NT2/D1 (cell line): ENCODE measurements around the gene CHFR.

Experiments used
- DNase-seq: peaks from one replicate; pipeline ENCODE4 v3.0.0-alpha.2; 2011; ENCODE audit warnings: low read depth, low spot score
- H3K27me3 ChIP-seq: 2 replicates; pipeline ENCODE4 v1.6.0; 2011; ENCODE audit warnings: mild to moderate bottlenecking; ENCODE audit not compliant: insufficient read length, insufficient read depth
- H3K36me3 ChIP-seq: 2 replicates; pipeline ENCODE4 v1.6.1; 2011; ENCODE audit warnings: mild to moderate bottlenecking, low read length, mixed read lengths; ENCODE audit not compliant: insufficient read depth, insufficient read length
- H3K4me1 ChIP-seq: 2 replicates; pipeline ENCODE4 v1.5.1; 2011; ENCODE audit not compliant: insufficient read depth, insufficient read length
- H3K4me3 ChIP-seq: 2 replicates; pipeline ENCODE4 v1.5.1; 2011; ENCODE audit warnings: low read depth; ENCODE audit not compliant: insufficient read length
- H3K9ac ChIP-seq: 2 replicates; pipeline ENCODE4 v1.6.0; 2011; ENCODE audit warnings: low read depth; ENCODE audit not compliant: insufficient read length
- H3K9me3 ChIP-seq: 2 replicates; pipeline ENCODE4 v1.5.1; 2011; ENCODE audit warnings: mild to moderate bottlenecking, low read length; ENCODE audit not compliant: insufficient read depth
- SUZ12 ChIP-seq: IDR thresholded peaks from 2 replicates; pipeline ENCODE4 v1.6.1; 2011; ENCODE audit not compliant: insufficient read length, insufficient read depth; ENCODE audit errors: extremely low read depth
- YY1 ChIP-seq: IDR thresholded peaks from 2 replicates; pipeline ENCODE4 v1.6.1; 2011; ENCODE audit not compliant: insufficient read length, insufficient read depth
- ZNF274 ChIP-seq: IDR thresholded peaks from 2 replicates; pipeline ENCODE4 v1.6.1; 2011; ENCODE audit warnings: mild to moderate bottlenecking, low read depth, low read length

CHFR gene

DNA sequence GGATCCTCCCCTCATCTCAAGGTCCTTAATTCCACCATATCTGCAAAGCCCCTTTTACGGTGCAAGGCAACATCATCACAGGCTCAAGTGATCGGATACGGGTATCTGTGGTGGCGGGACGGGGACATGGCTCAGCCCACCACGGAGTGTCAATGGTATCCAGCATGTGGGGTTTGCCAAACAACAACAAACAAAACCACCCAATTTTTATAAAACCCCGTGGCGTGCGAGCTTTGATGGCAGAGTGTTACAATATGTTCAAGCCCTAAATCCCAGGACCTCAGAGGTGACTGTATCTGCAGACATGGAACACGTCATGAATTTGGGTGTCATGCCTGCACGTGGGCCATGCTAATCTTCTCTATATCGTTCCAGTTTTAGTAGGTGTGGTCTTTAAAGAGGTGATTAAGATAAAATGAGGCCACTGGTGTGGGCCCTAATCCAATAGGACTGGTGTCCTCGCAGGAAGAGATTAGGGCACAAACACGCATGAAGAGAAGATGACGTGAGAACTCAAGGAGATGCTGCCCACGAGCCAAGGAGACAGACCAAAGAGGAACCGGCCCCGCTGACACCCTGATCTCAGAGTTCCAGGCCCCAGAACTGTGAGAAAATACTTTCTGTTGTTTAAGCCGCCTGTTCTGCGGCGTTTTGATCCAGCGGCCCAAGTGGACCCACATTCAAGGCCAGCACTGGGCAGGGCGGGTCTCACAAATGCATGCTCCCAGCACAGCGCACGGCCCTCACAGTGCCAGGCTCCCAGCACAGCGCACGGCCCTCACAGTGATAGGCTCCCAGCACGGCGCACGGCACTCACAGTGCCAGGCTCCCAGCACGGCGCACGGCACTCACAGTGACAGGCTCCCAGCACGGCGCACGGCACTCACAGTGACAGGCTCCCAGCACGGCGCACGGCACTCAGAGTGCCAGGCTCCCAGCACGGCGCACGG lies 52.1 kb downstream of the CHFR start:
- Histone ChIP-seq H3K9me3 (no peaks in the 10 kb centered on the region), H3K4me1 (no peaks in the 10 kb centered on the region), H3K27me3 (no peaks in the 10 kb centered on the region), H3K36me3 (peaks cover 78% of the 10 kb centered on the region), H3K9ac (no peak overlapping the region), H3K4me3 (no peak overlapping the region)
- DNase-seq: no peak
- TF ChIP-seq YY1: no peak
- no peak for TF ChIP-seq SUZ12
- TF ChIP-seq ZNF274: no peak

DNA sequence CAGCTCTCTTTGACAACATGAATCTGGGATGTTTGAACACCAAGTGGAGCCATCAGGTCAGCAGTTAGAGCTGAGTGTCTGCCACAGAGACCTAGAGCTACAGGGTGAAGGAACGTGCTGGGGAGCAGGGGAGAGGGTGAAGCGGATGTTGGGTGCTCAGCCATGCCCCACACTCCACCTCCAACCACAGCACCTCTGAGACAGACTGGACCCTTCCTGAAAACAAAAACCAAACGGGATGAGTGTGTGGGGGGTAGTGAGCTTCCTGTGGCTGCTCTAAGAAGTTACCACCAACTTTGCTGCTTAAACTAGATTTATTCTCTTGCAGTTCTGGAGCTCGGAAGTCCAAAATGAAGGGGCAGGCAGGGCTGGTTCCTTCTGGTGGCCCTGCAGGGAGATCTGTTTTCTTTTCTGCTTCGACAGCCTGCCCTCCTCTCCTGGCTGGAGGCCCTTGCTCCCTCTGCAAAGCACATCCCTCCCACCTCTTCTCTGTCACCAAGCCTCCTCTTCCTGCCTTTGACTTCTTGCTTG lies 53.2 kb downstream of the CHFR start:
- no peaks in the 10 kb centered on the region for H3K9me3 ChIP-seq
- TF ChIP-seq ZNF274 (no peak), YY1 (no peak), SUZ12 (no peak)
- no peak overlapping the region for H3K9ac ChIP-seq
- peaks cover 71% of the 10 kb centered on the region for H3K36me3 ChIP-seq
- DNase-seq: no peak
- no peak overlapping the region for H3K4me3 ChIP-seq
- H3K27me3 ChIP-seq: no peaks in the 10 kb centered on the region
- no peaks in the 10 kb centered on the region for H3K4me1 ChIP-seq

DNA sequence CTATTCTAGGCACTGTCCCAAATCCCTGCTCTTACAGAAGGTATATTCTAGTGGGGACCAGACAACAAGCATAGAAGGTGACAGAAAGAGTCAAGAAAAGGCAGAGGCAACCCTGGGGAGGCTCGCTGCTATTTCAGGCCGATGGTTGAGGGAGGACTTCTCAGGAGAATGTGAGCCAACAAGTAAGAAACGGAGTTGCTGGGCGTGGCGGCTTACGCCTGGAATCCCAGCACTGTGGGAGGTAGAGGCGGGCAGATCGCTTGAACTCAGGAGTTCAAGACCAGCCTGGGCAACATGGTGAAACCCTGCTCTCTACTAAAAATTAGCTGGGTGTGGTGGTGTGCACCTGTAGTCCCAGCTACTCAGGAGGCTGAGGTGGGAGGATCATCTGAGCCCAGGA lies 54.1 kb downstream of the CHFR start:
- Histone ChIP-seq H3K4me3 (no peak overlapping the region), H3K4me1 (no peaks in the 10 kb centered on the region), H3K9ac (no peak overlapping the region), H3K27me3 (no peaks in the 10 kb centered on the region), H3K36me3 (peaks cover 63% of the 10 kb centered on the region), H3K9me3 (no peaks in the 10 kb centered on the region)
- DNase-seq: no peak
- TF ChIP-seq YY1 (no peak), SUZ12 (no peak), ZNF274 (no peak)

DNA sequence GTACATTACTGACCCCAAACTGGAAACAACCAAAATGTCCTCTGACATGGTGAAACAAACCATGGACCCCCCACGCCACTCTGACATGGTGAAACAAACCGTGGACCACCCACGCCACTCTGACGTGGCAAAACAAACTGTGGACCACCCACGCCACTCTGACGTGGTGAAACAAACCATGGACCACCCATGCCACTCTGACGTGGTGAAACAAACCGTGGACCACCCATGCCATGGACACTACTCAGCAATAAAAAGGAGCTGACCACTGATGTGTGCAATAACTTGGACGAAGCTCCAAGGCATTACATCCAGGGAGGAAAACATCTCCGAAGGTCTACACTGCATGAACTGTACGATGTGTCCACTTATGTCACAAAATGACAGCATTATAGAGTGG lies 55.6 kb downstream of the CHFR start:
- H3K4me1 ChIP-seq: no peaks in the 10 kb centered on the region
- peaks cover 57% of the 10 kb centered on the region for H3K36me3 ChIP-seq
- TF ChIP-seq ZNF274 (no peak), YY1 (no peak), SUZ12 (no peak)
- H3K27me3 ChIP-seq: no peaks in the 10 kb centered on the region
- no peaks in the 10 kb centered on the region for H3K9me3 ChIP-seq
- no peak overlapping the region for H3K9ac ChIP-seq
- no peak for DNase-seq
- no peak overlapping the region for H3K4me3 ChIP-seq

DNA sequence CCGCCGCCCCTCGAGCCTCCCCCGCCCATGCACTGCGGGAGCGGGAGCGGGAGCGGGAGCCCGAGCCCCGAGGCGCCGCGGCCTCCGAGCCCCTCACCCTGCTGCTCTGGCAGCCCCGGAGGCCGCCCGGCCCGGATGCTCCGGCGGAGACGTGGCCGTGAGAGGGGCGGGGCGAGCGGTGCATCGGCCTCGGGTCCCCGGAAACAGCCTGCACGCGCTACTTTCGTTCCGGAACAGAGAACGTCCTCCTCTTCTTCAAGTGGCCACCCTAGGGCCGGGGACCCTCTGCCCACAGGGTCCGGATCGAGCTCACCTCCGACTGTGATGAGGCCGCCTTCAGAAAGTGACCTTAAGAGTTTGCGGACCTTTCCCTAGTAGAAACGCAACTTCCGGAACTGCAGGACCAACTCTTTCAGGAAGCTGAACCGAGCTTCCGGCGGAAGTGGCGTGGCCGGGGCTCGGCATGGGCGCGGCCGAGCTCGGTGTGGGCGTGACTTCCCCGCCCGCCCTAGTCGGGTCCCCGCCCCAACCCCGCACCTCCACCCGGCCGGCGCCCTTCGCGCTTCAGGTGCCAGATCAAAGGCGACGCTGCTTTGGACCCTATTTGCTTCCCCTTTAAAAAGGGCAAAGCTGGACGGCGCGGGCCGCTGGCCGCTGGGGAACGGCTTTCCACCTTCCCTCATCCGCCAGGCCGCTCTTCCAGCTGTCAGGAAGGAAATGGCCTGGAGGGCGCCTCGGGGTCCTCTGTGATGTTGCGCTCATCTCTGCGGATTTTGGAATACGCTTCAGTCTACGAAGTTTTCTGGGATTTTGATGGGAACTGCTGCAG lies 58.5 kb downstream of the CHFR start, which contains the start of gene GOLGA3:
GOLGA3 (minus strand) TSS at position 164 of the 829 bp plus-strand sequence. CDS start 6,741 bp downstream, outside the sequence.
- no peaks in the 10 kb centered on the region for H3K9me3 ChIP-seq
- no peaks in the 10 kb centered on the region for H3K27me3 ChIP-seq
- H3K36me3 ChIP-seq: peaks cover 68% of the 10 kb centered on the region
- H3K9ac ChIP-seq: peak within 1 kb of the TSS; percentile 98
- DNase-seq: peak; percentile 89
- peak within 1 kb of the TSS; percentile 86 for H3K4me3 ChIP-seq
- no peak for TF ChIP-seq YY1
- no peak for TF ChIP-seq SUZ12
- no peak for TF ChIP-seq ZNF274
- no peaks in the 10 kb centered on the region for H3K4me1 ChIP-seq

DNA sequence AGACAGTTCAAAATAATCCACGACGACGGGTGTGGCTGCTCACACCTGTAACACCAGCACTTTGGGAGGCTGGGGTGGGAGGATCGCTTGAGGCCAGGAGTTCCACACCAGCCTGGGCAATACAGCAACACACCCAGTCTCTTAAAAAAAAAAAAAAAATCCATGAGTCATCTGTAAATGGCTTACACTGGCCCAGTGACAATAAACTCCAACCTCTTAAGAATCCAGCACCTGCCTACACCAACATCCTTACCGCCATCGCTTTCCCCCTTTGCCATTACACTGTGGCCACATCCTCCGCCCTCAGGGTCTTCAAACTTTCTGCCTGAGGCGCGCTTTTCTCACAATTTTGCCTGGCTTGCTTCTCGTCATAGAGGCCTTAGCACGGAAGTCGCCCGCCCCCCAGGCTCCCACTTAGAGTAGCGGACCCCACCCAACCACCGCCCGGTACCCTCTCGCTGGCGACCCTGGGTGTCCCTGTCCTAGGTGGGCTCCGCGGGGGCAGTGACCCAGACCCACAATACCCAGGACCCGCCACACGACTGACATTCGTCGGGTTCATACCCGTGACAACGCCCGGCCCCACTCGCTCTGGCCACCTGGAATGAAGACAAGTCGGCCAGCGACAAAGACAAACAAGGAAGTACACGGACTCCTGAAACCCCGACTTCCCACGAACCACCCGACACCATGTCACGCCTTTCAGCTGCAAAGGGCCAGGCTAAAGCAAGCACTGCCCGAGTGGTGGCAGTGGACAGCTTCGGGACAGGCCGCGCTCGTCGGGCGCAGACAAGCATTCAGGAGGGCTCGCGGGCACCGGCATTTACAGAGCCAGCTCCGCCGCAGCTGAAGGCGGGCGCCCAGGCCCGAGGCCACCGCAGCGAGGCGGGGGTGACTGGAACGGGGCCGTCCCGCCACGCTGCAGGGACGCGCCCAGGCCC lies 59.4 kb downstream of the CHFR start:
- TF ChIP-seq ZNF274 (no peak), SUZ12 (no peak), YY1 (no peak)
- H3K36me3 ChIP-seq: peaks cover 66% of the 10 kb centered on the region
- peak overlapping the region; percentile 98 for H3K9ac ChIP-seq
- peak overlapping the region; percentile 86 for H3K4me3 ChIP-seq
- no peak for DNase-seq
- no peaks in the 10 kb centered on the region for H3K4me1 ChIP-seq
- H3K27me3 ChIP-seq: no peaks in the 10 kb centered on the region
- H3K9me3 ChIP-seq: no peaks in the 10 kb centered on the region
